Measurements from ENCODE around the gene TMEM233. TPM values are rescaled to one million over a fixed set of nuclear protein-coding genes. Genes with fewer than 3 reads are reported as not detected.

The TMEM233 gene
- total and polyA plus RNA-seq, 2 of the 8 experiments (the other 6 are each of a cell fraction or from before 2014, with no cell fraction given) = 0.09 TPM

DNA sequence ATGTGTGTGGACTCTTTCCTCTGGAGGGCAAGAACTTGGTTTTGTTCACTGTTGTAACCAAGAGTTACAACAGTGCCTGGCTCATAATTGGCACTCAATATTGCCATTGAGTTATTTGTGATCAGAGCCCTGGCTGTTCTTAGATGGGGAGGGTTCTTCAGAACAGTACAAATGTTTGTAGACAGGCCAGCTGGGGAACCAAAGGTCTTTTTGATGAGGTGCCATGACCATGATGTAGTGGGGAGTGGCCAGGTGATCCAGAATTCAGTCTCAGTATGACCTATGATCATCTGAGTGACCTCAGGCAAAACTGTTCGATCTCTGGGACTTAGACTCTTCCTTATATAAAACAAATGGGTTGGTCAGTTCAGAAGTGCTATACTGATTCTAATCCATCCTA lies 71.1 kb downstream of the TMEM233 start:
- CTCF ChIA-PET (ENCODE audit: partially characterized antibody) = interaction anchor here (1.0 to 2.9 kb wide), 4 partner anchors 9 to 22 kb away, joined by 3 to 12 read pairs (median 5); no protein-coding TSS in a partner anchor
- no peak overlapping the region for H3K56ac ChIP-seq (replicated peaks; ENCODE audit: insufficient read length, low read depth, low read length)
- TF ChIP-seq RAD21 (IDR thresholded peaks at IDR 0.05 in 1 of 2, conservative IDR thresholded peaks at IDR 0.05 in 1 of 2; ENCODE audit: low read depth in 2 of 2, low read length in 2 of 2) (no peak), CEBPB (IDR thresholded peaks at IDR 0.05; ENCODE audit: low read depth, low read length) (no peak), SAP30 (IDR thresholded peaks at IDR 0.05; ENCODE audit: insufficient read depth, insufficient replicate concordance, low read length) (no peak), SP1 (IDR thresholded peaks at IDR 0.05; ENCODE audit: low read depth, low read length) (no peak), HDAC2 (IDR thresholded peaks at IDR 0.05; ENCODE audit: borderline replicate concordance in 1 of 2, low read depth in 2 of 2, low read length in 2 of 2) (no peak), TCF12 (IDR thresholded peaks at IDR 0.05; ENCODE audit: low read depth, low read length) (no peak), EZH2 (IDR thresholded peaks at IDR 0.05; ENCODE audit: low read depth, low read length, severe bottlenecking) (no peak), JUN (IDR thresholded peaks at IDR 0.05; ENCODE audit: low read depth, low read length) (no peak)
- TF ChIP-seq, protein P1, sequence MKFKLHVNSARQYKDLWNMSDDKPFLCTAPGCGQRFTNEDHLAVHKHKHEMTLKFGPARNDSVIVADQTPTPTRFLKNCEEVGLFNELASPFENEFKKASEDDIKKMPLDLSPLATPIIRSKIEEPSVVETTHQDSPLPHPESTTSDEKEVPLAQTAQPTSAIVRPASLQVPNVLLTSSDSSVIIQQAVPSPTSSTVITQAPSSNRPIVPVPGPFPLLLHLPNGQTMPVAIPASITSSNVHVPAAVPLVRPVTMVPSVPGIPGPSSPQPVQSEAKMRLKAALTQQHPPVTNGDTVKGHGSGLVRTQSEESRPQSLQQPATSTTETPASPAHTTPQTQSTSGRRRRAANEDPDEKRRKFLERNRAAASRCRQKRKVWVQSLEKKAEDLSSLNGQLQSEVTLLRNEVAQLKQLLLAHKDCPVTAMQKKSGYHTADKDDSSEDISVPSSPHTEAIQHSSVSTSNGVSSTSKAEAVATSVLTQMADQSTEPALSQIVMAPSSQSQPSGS (IDR thresholded peaks at IDR 0.05; ENCODE audit: low read length) = no peak

More for the DNA sequence above, 71.1 kb downstream of the TMEM233 start:
- Histone ChIP-seq H4K5ac (ENCODE audit: insufficient read length, low read depth, low read length) (no peak overlapping the region), H3K4me1 (replicated peaks in 1 of 4; ENCODE audit: control insufficient read depth in 3 of 4, insufficient read depth in 4 of 4, low read length in 3 of 4) (peaks cover 0 to 5% (median 1%) of the 10 kb centered on the region in 4 experiments; a peak in 2 of 7 replicates), H2BK5ac (ENCODE audit: low read depth, low read length) (no peak overlapping the region), H3K14ac (ENCODE audit: insufficient read length) (no peak overlapping the region), H4K91ac (replicated peaks; ENCODE audit: insufficient read length, low read length) (no peak overlapping the region), H3K79me1 (ENCODE audit: low read depth, low read length) (no peaks in the 10 kb centered on the region), H4K8ac (ENCODE audit: extremely low read depth, insufficient read depth, low read length) (no peak overlapping the region), H2BK20ac (ENCODE audit: low read length) (no peak overlapping the region), H3K23me2 (ENCODE audit: low read depth, low read length) (peaks cover 4% of the 10 kb centered on the region; the same call in 1 of the 2 replicates), H2AK5ac (ENCODE audit: low read depth, low read length) (no peak overlapping the region), H3K9ac (replicated peaks in 1 of 4; ENCODE audit: extremely low read depth in 1 of 4, low read depth in 3 of 4, low read length in 3 of 4) (no peak overlapping the region), H3K9me3 (ENCODE audit: insufficient read depth in 2 of 2, low read depth in 1 of 2, low read length in 1 of 2) (no peaks in the 10 kb centered on the region), H2BK15ac (ENCODE audit: low read length) (no peak overlapping the region), H3K27ac (ENCODE audit: low read depth, low read length) (no peak overlapping the region), H3K27me3 (replicated peaks in 1 of 4; ENCODE audit: control insufficient read depth in 3 of 4, extremely low read depth in 1 of 4, insufficient read depth in 3 of 4, low read length in 3 of 4) (no peaks in the 10 kb centered on the region; a peak in 1 of 7 replicates), H3K79me2 (ENCODE audit: control insufficient read depth in 1 of 2, insufficient read depth in 2 of 2, low read length in 2 of 2) (peaks cover 0 to 11% of the 10 kb centered on the region in 2 experiments; a peak in 3 of 4 replicates), H3K4me3 (ENCODE audit: extremely low read depth in 1 of 4, insufficient read depth in 2 of 4, low read depth in 3 of 4, low read length in 4 of 4) (no peak overlapping the region), H3K4me2 (ENCODE audit: insufficient read depth in 1 of 2, low read depth in 2 of 2, low read length in 2 of 2) (no peak overlapping the region), H3K23ac (ENCODE audit: insufficient read length) (no peak overlapping the region), H3K18ac (ENCODE audit: extremely low read depth, low read length) (no peak overlapping the region), H2BK120ac (replicated peaks; ENCODE audit: low read depth, low read length) (no peak overlapping the region), H3K36me3 (ENCODE audit: control insufficient read depth in 2 of 4, insufficient read depth in 4 of 4, low read length in 3 of 4) (peaks cover 0 to under 1% (median 0%) of the 10 kb centered on the region in 4 experiments; a peak in 1 of 8 replicates), H4K20me1 (replicated peaks in 1 of 2; ENCODE audit: control insufficient read depth in 1 of 2, insufficient read depth in 2 of 2, low read length in 2 of 2) (no peaks in the 10 kb centered on the region), H3K4ac (replicated peaks; ENCODE audit: insufficient read length, low read depth, low read length) (no peak overlapping the region), H2AFZ (ENCODE audit: low read length) (no peak overlapping the region), H2BK12ac (ENCODE audit: low read depth, low read length) (no peak overlapping the region)
- no peak for FAIRE-seq
- 82% methylated on average over 1 of the region's 1 CpG; no CpG with 5 or more reads in 1 of the 2 experiments for WGBS, 2 experiments (ENCODE audit: extremely low coverage in 1 of 2, insufficient coverage in 1 of 2, insufficient read length in 1 of 2, insufficient replicate concordance in 2 of 2, low coverage in 1 of 2, low lambda C conversion rate in 2 of 2, missing lambda C conversion rate in 1 of 2)
- POLR2A ChIA-PET (ENCODE audit: partially characterized antibody) = no interaction called here
- no peak for DNase-seq (ENCODE audit: low read depth in 1 of 2, low spot score in 2 of 2)
